Neutrophil (primary cell): ENCODE results near the gene SLC35C1.
A peak's percentile ranks its signal among the peaks of the same experiment; 100 is the strongest.

Experiments
- H3K27ac ChIP-seq: fragments of 200-600 bp; sonication (generic); 2 replicates; pipeline ENCODE4 v1.5.1; 2016; ENCODE audit warnings: mild to moderate bottlenecking, moderate library complexity
- H3K27me3 ChIP-seq: fragments of 200-600 bp; sonication (generic); 2 replicates; pipeline ENCODE4 v1.6.0; 2016; ENCODE audit warnings: mild to moderate bottlenecking
- H3K36me3 ChIP-seq: fragments of 200-600 bp; sonication (generic); 2 replicates; pipeline ENCODE4 v1.5.1; 2017
- H3K4me1 ChIP-seq, 2 experiments: fragments of 200-600 bp in 1 of 2; sonication (generic) in 1 of 2; 1 replicate in 1 of 2; 2 replicates in 1 of 2; pipeline versions ENCODE4 v1.5.1 to v1.6.1; 2013 to 2016; ENCODE audit warnings: low read depth in 1 of 2, low read length in 1 of 2, mild to moderate bottlenecking in 1 of 2, moderate library complexity in 1 of 2; ENCODE audit not compliant: control insufficient read depth in 1 of 2, insufficient read depth in 1 of 2
- H3K4me3 ChIP-seq, 2 experiments: fragments of 200-600 bp in 1 of 2; sonication (generic) in 1 of 2; 1 replicate in 1 of 2; 2 replicates in 1 of 2; pipeline ENCODE4 v1.5.1; 2013 to 2016; ENCODE audit warnings: low read depth in 1 of 2, low read length in 1 of 2, mild to moderate bottlenecking in 1 of 2, moderate library complexity in 1 of 2
- H3K9me3 ChIP-seq: fragments of 200-600 bp; sonication (generic); 2 replicates; pipeline ENCODE4 v1.5.1; 2016
- TF ChIP-seq, protein P1 (sequence below): fragments of 200-600 bp; sonication (generic); IDR thresholded peaks from 2 replicates; pipeline ENCODE4 v1.5.1; 2016; ENCODE audit warnings: antibody characterized with exemption

Gene SLC35C1

DNA sequence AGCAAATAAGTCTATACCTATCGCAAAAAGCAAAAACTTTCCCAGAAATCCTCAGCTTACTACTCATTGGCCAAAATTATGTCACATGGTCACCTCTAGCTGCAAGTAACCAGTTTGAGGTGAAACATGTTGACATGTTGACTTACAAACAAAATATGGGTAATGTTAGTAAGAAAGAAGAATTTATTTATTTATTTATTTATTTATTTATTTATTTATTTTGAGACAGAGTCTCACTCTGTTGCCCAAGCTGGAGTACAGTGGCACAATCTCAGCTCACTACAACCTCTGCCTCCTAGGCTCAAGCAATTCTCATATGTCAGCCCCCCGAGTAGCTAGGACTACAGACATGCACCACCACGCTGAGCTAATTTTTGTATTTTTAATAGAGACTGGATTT lies 5.4 kb upstream of the SLC35C1 start:
- H3K4me3 ChIP-seq: no peak overlapping the region
- H3K36me3 ChIP-seq: no peaks in the 10 kb centered on the region
- TF ChIP-seq, protein P1, sequence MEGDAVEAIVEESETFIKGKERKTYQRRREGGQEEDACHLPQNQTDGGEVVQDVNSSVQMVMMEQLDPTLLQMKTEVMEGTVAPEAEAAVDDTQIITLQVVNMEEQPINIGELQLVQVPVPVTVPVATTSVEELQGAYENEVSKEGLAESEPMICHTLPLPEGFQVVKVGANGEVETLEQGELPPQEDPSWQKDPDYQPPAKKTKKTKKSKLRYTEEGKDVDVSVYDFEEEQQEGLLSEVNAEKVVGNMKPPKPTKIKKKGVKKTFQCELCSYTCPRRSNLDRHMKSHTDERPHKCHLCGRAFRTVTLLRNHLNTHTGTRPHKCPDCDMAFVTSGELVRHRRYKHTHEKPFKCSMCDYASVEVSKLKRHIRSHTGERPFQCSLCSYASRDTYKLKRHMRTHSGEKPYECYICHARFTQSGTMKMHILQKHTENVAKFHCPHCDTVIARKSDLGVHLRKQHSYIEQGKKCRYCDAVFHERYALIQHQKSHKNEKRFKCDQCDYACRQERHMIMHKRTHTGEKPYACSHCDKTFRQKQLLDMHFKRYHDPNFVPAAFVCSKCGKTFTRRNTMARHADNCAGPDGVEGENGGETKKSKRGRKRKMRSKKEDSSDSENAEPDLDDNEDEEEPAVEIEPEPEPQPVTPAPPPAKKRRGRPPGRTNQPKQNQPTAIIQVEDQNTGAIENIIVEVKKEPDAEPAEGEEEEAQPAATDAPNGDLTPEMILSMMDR: no peak
- H3K27ac ChIP-seq: no peak overlapping the region
- peaks cover 8% of the 10 kb centered on the region in 2 experiments for H3K4me1 ChIP-seq
- peaks cover 18% of the 10 kb centered on the region for H3K27me3 ChIP-seq
- no peaks in the 10 kb centered on the region for H3K9me3 ChIP-seq

DNA sequence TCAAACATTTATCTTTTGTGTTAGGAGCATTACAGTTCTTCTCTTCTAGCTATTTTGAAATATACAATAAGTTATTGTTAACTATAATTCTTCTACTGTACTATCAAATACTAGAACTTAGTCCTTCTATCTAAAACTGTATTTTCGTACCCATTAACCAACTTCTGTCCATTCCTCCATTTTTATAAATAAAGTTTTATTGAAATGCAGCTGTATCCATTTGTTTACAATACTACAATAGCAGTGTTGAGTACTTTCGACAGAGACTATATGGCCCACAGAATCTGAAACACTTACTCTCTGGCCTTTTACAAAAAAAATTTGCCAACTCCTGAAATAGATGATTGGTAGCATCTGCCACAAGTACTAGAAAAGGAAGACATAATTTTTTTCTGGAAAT lies 4.7 kb upstream of the SLC35C1 start:
- Histone ChIP-seq H3K36me3 (no peaks in the 10 kb centered on the region), H3K27me3 (peaks cover 14% of the 10 kb centered on the region), H3K9me3 (no peaks in the 10 kb centered on the region), H3K27ac (no peak overlapping the region), H3K4me1 (peaks cover 9 to 10% of the 10 kb centered on the region in 2 experiments), H3K4me3 (no peak overlapping the region)
- TF ChIP-seq, protein P1: no peak

DNA sequence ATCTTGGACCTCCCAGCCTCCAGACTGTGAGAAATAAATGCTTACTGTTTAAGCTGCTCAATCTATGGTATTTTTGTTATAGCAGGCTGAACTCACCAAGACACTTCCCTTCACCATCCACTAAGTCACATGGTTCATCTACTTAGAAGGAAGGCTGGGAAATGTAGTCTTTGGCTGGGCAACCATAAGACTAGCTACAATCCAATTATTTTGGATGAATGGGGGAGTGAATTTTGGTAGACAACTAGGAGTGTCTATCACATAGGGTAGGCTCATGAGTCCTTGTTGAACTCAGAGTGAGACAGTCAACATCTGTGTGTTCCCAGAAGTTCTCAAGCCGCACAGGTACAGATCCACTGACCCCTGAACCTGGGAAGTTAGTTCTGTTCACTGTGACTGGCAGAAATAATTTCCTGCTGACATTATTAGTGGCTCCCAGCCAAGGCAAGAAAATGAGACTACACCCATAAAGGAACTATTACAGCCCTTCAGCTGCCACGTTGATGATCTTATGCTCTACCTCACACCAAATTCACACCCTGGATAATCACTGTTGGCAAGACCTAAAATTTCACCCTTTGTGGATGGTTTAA lies 3.1 kb upstream of the SLC35C1 start:
- TF ChIP-seq, protein P1: no peak
- Histone ChIP-seq H3K27ac (no peak overlapping the region), H3K9me3 (no peaks in the 10 kb centered on the region), H3K4me1 (peaks cover 21 to 25% of the 10 kb centered on the region in 2 experiments), H3K36me3 (no peaks in the 10 kb centered on the region), H3K4me3 (no peak overlapping the region), H3K27me3 (peaks cover 14% of the 10 kb centered on the region)

DNA sequence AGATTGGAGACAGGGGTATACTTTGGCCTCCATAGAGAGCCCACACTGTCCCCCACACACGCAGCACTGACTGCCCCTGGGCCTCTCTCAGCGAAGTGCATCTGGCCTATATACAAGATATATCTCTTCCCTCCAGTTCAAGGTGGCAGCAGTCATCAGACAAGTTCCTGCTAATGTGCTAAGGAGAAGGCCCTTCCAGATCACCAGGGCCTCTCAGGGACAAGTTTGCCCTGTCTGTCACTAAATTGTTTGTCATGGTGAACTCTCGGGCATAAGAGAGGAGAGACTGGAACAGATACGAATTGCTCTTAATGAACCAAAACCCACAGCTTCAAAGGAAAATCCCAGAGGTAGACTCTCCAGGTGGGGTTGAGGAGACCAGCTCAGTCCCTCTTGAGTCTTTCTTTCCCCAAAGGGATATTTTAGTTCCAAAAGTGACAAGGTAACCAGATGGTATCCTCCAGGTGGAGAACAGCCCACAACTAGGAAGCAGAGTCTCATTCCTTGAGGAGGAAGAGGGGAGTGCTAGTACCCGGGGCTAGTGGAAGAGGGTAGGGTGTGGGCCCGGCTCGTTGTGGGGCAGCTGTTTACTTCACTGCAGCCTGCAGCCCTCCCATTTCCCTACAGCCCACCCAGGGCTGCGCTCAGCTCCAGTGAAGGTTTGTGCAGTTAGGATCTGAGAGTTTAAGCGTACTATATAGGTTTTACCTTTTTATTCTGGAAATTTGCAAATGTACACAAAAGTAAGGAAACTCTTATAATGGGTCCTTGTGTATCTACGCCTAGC lies 2.2 kb upstream of the SLC35C1 start:
- H3K27me3 ChIP-seq: peaks cover 14% of the 10 kb centered on the region
- TF ChIP-seq, protein P1: no peak
- H3K9me3 ChIP-seq: no peaks in the 10 kb centered on the region
- no peaks in the 10 kb centered on the region for H3K36me3 ChIP-seq
- H3K4me3 ChIP-seq: no peak overlapping the region
- peaks cover 23 to 29% of the 10 kb centered on the region in 2 experiments for H3K4me1 ChIP-seq
- no peak overlapping the region for H3K27ac ChIP-seq

DNA sequence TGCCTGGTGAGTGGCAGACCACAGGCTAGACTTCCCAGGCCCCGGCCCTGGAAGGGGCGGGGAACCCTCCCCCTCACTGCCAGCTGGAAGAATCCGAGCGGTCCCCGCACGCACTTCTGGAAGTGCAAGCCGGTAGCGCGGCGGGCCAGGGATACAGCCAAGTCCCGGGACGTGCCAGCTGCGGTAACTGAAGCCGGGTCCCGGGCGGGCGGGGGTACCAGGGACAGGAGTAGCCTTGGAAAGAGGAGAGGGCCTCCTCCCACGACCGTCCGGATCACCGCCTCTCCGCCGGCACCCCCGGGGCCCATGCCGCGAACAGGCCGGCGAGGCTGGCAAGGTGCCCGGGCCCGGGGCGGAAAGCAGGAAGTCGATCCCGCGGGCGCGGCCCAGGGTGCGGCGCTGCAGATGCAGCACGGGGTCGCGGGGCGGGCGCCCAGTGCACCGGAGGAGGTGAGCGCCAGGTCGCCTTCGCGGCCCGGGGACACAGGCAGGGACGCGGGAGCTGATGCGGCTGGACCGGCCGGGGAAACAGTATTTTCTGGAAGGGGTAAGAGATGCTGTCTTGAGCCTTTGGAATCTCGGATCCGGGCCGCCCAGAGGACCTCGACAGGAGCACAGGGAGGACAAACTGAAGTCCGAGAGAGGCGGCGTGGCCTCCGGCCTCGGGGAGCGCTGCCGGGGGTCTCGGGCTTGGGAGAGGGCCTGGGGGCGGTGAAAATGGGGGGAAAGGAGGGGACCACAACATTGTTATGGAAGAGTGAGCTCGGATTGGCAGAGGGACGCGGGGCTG lies 783 bp upstream of the SLC35C1 start:
- H3K36me3 ChIP-seq: no peaks in the 10 kb centered on the region
- peak overlapping the region; percentile 83 to 95 for H3K4me3 ChIP-seq
- H3K9me3 ChIP-seq: no peaks in the 10 kb centered on the region
- TF ChIP-seq, protein P1: no peak
- H3K27ac ChIP-seq: peak overlapping the region; percentile 78
- H3K4me1 ChIP-seq: peaks cover 24 to 31% of the 10 kb centered on the region in 2 experiments
- H3K27me3 ChIP-seq: peaks cover 14% of the 10 kb centered on the region
